Neural cell (in vitro differentiated cells): ENCODE measurements around the gene EFHD1. TPM values are rescaled to one million over a fixed set of nuclear protein-coding genes. Genes with fewer than 3 reads are reported as not detected.

ENCODE experiments used
- H2AFZ ChIP-seq: fragments of 200-600, 300-800 bp; sonication (generic), shearing (Covaris generic); 2 replicates; pipeline ENCODE4 v1.6.0; 2014; ENCODE audit warnings: low read depth, mild to moderate bottlenecking, antibody characterized with exemption, low read length, moderate library complexity
- H3F3A ChIP-seq: fragments of 200-600 bp; shearing (Covaris generic); 2 replicates; pipeline ENCODE4 v1.6.1; 2016; ENCODE audit warnings: mild to moderate bottlenecking, moderate library complexity, mixed read lengths, antibody characterized with exemption, low read length; ENCODE audit not compliant: insufficient read depth, poor library complexity, severe bottlenecking
- H3K27ac ChIP-seq: fragments of 200-600, 300-800 bp; sonication (generic), shearing (Covaris generic); 2 replicates; pipeline ENCODE4 v1.5.1; 2014; ENCODE audit warnings: mild to moderate bottlenecking, low read length, moderate library complexity
- H3K27me3 ChIP-seq: fragments of 300-800, 200-600 bp; sonication (generic), shearing (Covaris generic); 2 replicates; pipeline ENCODE4 v1.6.0; 2014; ENCODE audit warnings: mild to moderate bottlenecking, low read depth, low read length, moderate library complexity; ENCODE audit not compliant: insufficient read depth
- H3K36me3 ChIP-seq: fragments of 300-800, 200-600 bp; sonication (generic), shearing (Covaris generic); 2 replicates; pipeline ENCODE4 v1.5.1; 2014; ENCODE audit warnings: mild to moderate bottlenecking, antibody characterized with exemption, low read length, moderate library complexity; ENCODE audit not compliant: insufficient read depth
- H3K4me2 ChIP-seq: fragments of 300-800, 200-600 bp; sonication (generic), shearing (Covaris generic); 2 replicates; pipeline ENCODE4 v1.6.0; 2014; ENCODE audit warnings: mild to moderate bottlenecking, low read length
- H3K4me3 ChIP-seq: fragments of 300-800, 200-600 bp; sonication (generic), shearing (Covaris generic); 2 replicates; pipeline ENCODE4 v1.5.1; 2014; ENCODE audit warnings: mild to moderate bottlenecking, low read length, moderate library complexity
- H3K79me2 ChIP-seq: fragments of 200-600 bp; shearing (Covaris generic); replicated peaks from 2 replicates; pipeline ENCODE4 v1.6.0; 2014; ENCODE audit warnings: mild to moderate bottlenecking, low read length, moderate library complexity; ENCODE audit not compliant: insufficient read depth
- H3K9ac ChIP-seq: fragments of 300-800, 200-600 bp; sonication (generic), shearing (Covaris generic); 2 replicates; pipeline ENCODE4 v1.6.1; 2016; ENCODE audit warnings: mild to moderate bottlenecking, low read length, mixed read lengths
- H3K9me2 ChIP-seq: fragments of 200-600 bp; shearing (Covaris generic); 2 replicates; pipeline ENCODE4 v1.6.1; 2016; ENCODE audit warnings: mild to moderate bottlenecking, low read length, mixed read lengths; ENCODE audit not compliant: insufficient read depth
- H3K9me3 ChIP-seq: fragments of 200-600, 300-800 bp; sonication (generic), shearing (Covaris generic); 2 replicates; pipeline ENCODE4 v1.6.1; 2016; ENCODE audit warnings: mild to moderate bottlenecking, mixed run types, low read length, moderate library complexity, mixed read lengths
- H4K20me1 ChIP-seq: fragments of 200-600 bp; shearing (Covaris generic); 2 replicates; pipeline ENCODE4 v1.6.1; 2016; ENCODE audit warnings: mild to moderate bottlenecking, mixed run types; ENCODE audit not compliant: insufficient read depth
- EP300 ChIP-seq: fragments of 450-650 bp; conservative IDR thresholded peaks from 2 replicates; pipeline ENCODE4 v1.6.1; 2014; ENCODE audit warnings: antibody characterized with exemption, mild to moderate bottlenecking, moderate library complexity; ENCODE audit not compliant: poor library complexity, severe bottlenecking
- EZH2 ChIP-seq: fragments of 200-600, 300-800 bp; shearing (Covaris generic), sonication (generic); IDR thresholded peaks from 2 replicates; pipeline ENCODE4 v1.6.1; 2014; ENCODE audit warnings: antibody characterized with exemption, low read length, borderline replicate concordance, mild to moderate bottlenecking; ENCODE audit not compliant: insufficient read depth, poor library complexity, severe bottlenecking
- MXI1 ChIP-seq: fragments of 450-650 bp; conservative IDR thresholded peaks from 2 replicates; pipeline ENCODE4 v1.6.1; 2014; ENCODE audit warnings: antibody characterized with exemption, mild to moderate bottlenecking; ENCODE audit not compliant: poor library complexity, severe bottlenecking
- POLR2AphosphoS5 ChIP-seq: IDR thresholded peaks from 2 replicates; pipeline ENCODE4 v1.6.1; 2012
- RAD21 ChIP-seq: fragments of 450-650 bp; conservative IDR thresholded peaks from 2 replicates; pipeline ENCODE4 v1.6.1; 2014; ENCODE audit warnings: antibody characterized with exemption, mild to moderate bottlenecking, moderate library complexity
- REST ChIP-seq: IDR thresholded peaks from 2 replicates; pipeline ENCODE4 v1.6.1; 2012; ENCODE audit warnings: borderline replicate concordance
- SMC3 ChIP-seq: fragments of 450-650 bp; conservative IDR thresholded peaks from 2 replicates; pipeline ENCODE4 v1.6.1; 2014; ENCODE audit warnings: antibody characterized with exemption, mild to moderate bottlenecking, moderate library complexity; ENCODE audit not compliant: poor library complexity
- TAF1 ChIP-seq: IDR thresholded peaks from 2 replicates; pipeline ENCODE4 v1.6.1; 2012; ENCODE audit warnings: low read depth
- polyA plus RNA-seq: library from polyadenylated mRNA; depleted of rRNA; stranded (reverse); fragments of >200 nt; gene quantifications from 2 replicates; pipeline ENCODE4 v1.2.3, GENCODE V29; 2014
- small RNA-seq, 3 experiments: library from RNA; depleted of rRNA; stranded (forward); fragments of <200 nt; gene quantifications; one replicate each; pipeline ENCODE3, GENCODE V24; 2012
- TF ChIP-seq, protein P1 (sequence below): fragments of 450-650 bp; IDR thresholded peaks from 2 replicates; pipeline ENCODE4 v1.5.1; 2014; ENCODE audit warnings: antibody characterized with exemption, mild to moderate bottlenecking, moderate library complexity; ENCODE audit not compliant: poor library complexity, severe bottlenecking

Gene EFHD1
- polyA plus RNA-seq, 1 donor from 2014 or later, result not detected

- Histone ChIP-seq H4K20me1 (peaks cover 3% of the 10 kb centered on the region), H3K9ac (no peak overlapping the region), H3K27me3 (no peaks in the 10 kb centered on the region), H3K9me3 (no peaks in the 10 kb centered on the region), H3K4me2 (no peak overlapping the region), H3F3A (peaks cover 2% of the 10 kb centered on the region), H3K79me2 (peaks cover 34% of the 10 kb centered on the region), H3K9me2 (no peaks in the 10 kb centered on the region), H3K27ac (no peak overlapping the region), H2AFZ (no peak overlapping the region), H3K36me3 (peaks cover 12% of the 10 kb centered on the region), H3K4me3 (no peak overlapping the region)
- TF ChIP-seq POLR2AphosphoS5, result no peak
- no peak for TF ChIP-seq MXI1
- no peak for TF ChIP-seq REST
- TF ChIP-seq TAF1, result no peak
- no peak for TF ChIP-seq RAD21
- TF ChIP-seq SMC3, result no peak
- TF ChIP-seq, protein P1, sequence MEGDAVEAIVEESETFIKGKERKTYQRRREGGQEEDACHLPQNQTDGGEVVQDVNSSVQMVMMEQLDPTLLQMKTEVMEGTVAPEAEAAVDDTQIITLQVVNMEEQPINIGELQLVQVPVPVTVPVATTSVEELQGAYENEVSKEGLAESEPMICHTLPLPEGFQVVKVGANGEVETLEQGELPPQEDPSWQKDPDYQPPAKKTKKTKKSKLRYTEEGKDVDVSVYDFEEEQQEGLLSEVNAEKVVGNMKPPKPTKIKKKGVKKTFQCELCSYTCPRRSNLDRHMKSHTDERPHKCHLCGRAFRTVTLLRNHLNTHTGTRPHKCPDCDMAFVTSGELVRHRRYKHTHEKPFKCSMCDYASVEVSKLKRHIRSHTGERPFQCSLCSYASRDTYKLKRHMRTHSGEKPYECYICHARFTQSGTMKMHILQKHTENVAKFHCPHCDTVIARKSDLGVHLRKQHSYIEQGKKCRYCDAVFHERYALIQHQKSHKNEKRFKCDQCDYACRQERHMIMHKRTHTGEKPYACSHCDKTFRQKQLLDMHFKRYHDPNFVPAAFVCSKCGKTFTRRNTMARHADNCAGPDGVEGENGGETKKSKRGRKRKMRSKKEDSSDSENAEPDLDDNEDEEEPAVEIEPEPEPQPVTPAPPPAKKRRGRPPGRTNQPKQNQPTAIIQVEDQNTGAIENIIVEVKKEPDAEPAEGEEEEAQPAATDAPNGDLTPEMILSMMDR, result no peak
- no peak for TF ChIP-seq EP300
- no peak for TF ChIP-seq EZH2
Observed at GRCh38 chr2:232728785-232729184, 95.4 kb downstream of the EFHD1 start.

GRCh38 chr2:232731470-232731869 is 98.1 kb downstream of the EFHD1 start:
- peaks cover 12% of the 10 kb centered on the region for H3K36me3 ChIP-seq
- peaks cover 3% of the 10 kb centered on the region for H4K20me1 ChIP-seq
- no peak overlapping the region for H3K4me2 ChIP-seq
- no peak overlapping the region for H3K27ac ChIP-seq
- no peaks in the 10 kb centered on the region for H3K9me3 ChIP-seq
- peaks cover 24% of the 10 kb centered on the region for H3K79me2 ChIP-seq
- no peak overlapping the region for H3K4me3 ChIP-seq
- H3K27me3 ChIP-seq, result no peaks in the 10 kb centered on the region
- H3F3A ChIP-seq, result peaks cover 2% of the 10 kb centered on the region
- no peak overlapping the region for H3K9ac ChIP-seq
- no peak for TF ChIP-seq MXI1
- no peaks in the 10 kb centered on the region for H3K9me2 ChIP-seq
- no peak overlapping the region for H2AFZ ChIP-seq

Small RNA genes lying within 50 kb of the gene (small RNA-seq; reads per million reads assigned to genes)
- 0.07 to 0.16 (median 0.10) reads per million in 3 experiments for gene RN7SL359P

Other genes with a start within 250 kb of the EFHD1 start
- not detected in 2 replicates for gene ALPG, start 226.8 kb upstream of the EFHD1 start, polyA plus RNA-seq
- not detected in 2 replicates for gene ALPI, start 177.5 kb upstream of the EFHD1 start, polyA plus RNA-seq
- 60.9 and 75.6 TPM in 2 replicates for gene ECEL1, start 145.8 kb upstream of the EFHD1 start, polyA plus RNA-seq
- gene PRSS56, start 113.2 kb upstream of the EFHD1 start, polyA plus RNA-seq, result 0.16 TPM in 1 of 2 replicates, not detected in the other
- gene CHRND, start 107.4 kb upstream of the EFHD1 start, polyA plus RNA-seq, result not detected in 2 replicates
- gene CHRNG, start 93.9 kb upstream of the EFHD1 start, polyA plus RNA-seq, result not detected in 2 replicates
- 29.3 and 29.9 TPM in 2 replicates for gene TIGD1, start 83.0 kb upstream of the EFHD1 start, polyA plus RNA-seq
- 57.6 and 82.8 TPM in 2 replicates for gene EIF4E2, start 82.9 kb upstream of the EFHD1 start, polyA plus RNA-seq
- 39.6 and 52.6 TPM in 2 replicates for gene GIGYF2, start 63.7 kb downstream of the EFHD1 start, polyA plus RNA-seq
- gene KCNJ13, start 143.0 kb downstream of the EFHD1 start, polyA plus RNA-seq, result not detected in 2 replicates
- gene SNORC, start 236.7 kb downstream of the EFHD1 start, polyA plus RNA-seq, result 0.68 and 4.2 TPM in 2 replicates